Measurements from ENCODE around the gene CLEC12A.
A peak's percentile ranks its signal among the peaks of the same experiment; 100 is the strongest.
"Not testable (repeated sequence)": the region's sequence is repeated elsewhere in the genome, so short reads cannot be mapped to it uniquely, and the experiment has no call there.

The CLEC12A gene

DNA sequence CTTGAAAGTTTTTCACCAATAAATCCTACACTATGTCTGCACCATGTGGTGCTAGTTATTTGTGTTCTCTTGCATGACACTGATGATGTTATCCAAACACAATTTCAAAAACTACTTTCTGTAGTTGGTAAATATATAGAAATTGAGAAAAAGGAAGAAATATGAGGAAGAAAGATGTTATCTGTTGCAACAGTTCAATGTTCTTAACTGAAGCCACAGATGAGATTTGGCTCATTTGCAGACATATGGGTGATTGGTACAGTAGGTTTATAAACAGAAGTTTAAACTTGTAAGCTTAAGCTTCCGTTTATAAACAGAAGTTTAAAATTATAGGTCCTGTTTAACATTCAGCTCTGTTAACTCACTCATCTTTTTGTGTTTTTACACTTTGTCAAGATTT, at the start of gene CLEC12A:
CLEC12A (plus strand) TSS at position 229 of the 400 bp plus-strand sequence. CDS start 188 bp downstream, outside the sequence.
- no peak for DNase-seq

- DNase-seq, result no peak
Observed at GRCh38 chr12:9922429-9922828, 48.8 kb upstream of the CLEC12A start.

DNA sequence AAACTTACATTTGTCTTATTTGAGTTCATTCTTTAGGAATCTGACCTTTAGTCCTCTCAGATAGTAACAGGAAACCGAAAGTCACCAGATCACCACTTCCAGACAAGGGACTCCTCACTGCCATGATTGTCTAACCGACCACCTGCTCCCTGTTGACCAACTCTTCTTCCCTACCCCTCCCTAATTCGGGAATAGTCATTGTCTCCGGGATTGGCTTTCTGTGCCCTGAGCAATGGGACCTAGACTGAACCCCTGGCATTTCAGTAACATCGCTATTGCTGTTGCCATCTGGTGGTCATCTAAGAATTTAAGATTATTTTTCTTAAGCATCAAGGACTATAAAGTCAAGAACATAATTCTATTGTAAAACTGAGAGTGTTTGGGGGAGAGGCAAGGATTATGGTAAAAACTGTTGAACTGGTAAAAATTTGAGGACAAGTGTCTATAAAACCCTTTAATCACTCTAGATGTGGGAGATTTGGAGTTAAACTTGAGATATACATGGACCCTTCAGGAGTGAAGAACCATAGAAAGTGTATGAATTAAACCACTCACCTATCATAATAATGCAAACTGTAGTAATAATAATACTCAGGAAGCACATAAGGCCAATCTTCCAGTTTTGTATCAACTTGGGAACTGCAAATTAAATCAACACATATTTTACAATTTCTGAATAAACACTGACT, 45.4 kb upstream of the CLEC12A start:
- peak; percentile 20 for DNase-seq

GRCh38 chr12:9926876-9927275, 44.3 kb upstream of the CLEC12A start:
- no peak for DNase-seq

GRCh38 chr12:9928607-9929006, 42.6 kb upstream of the CLEC12A start:
- no peak for DNase-seq

DNA sequence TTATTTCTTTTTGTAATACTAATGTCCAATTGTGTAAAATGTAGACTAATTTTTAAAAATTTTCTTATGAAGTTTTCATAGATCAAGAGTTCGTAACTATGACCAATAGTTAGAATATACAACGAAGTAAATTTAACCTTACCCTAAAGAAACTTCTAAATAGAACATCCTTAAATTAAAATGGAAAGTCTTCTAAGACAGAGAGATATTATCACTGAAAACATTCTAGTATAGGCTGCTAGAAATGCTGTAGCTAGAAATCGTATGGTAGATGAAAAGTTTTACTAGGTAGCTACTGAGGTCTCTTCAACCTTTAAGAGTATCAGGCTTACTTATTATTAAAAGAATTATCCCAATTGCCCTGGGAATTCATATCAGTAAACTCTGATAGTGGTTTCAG, 40.0 kb upstream of the CLEC12A start:
- no peak for DNase-seq

DNA sequence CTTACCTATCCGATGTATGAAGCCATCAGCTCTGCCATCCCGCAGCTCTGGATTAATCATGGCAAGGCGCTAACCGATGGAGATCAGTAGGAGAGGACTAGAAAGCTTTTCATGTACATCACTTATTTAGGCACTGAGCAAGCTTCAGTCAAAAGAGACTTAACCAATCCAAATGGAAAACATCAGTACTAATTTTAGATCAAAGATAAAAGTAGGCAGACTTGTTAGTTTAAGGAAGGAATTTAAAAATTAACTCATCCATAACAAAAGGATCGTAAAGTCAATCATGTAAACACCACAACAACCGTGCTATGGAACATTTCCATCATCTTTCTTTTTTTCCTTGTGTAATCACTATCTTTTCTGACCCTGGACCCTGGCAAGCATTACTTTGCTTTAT, 38.9 kb upstream of the CLEC12A start, which contains the start of gene CLEC2A:
CLEC2A (minus strand) TSS at position 101 of the 400 bp plus-strand sequence; CDS start at position 60, 41 bp downstream.
- no peak for DNase-seq

DNA sequence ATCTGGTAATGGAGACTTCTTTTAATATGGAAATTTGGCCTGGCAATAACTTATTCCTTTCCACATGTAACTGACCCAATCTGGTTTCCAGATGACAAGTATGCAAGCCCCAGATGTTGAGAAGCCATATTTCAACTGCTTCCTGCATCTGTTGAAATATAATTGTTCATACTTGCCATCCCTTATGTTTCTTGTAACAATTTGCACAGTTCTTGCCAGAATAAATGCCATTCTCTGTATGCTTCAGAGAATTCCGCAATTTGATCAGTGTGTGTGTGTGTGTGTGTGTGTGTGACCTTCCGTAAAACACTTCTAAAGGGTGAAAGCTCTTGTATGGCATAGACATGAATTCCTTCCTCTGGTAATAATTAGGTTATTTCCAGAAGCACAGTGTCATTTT, 37.3 kb upstream of the CLEC12A start:
- no peak for DNase-seq

DNA sequence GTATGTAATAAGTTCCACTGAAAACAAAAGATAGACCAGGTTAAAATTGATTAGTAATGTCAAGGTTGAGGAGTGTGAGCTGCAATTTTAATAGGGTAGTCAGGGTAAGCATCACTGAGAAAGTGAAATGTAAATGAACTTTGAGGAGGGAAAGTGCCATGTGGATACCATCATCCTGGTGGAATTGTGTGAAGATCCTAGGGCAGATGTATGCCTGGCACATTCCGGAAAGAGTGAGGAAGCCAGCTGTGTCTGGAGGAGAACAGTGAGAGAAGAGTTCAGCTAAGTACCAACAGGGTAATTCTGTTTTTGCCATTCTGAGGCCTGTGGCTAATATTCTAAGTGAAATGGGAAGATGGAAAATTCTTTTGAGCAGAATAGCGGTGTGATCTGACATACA, 36.2 kb upstream of the CLEC12A start:
- DNase-seq, result no peak

DNA sequence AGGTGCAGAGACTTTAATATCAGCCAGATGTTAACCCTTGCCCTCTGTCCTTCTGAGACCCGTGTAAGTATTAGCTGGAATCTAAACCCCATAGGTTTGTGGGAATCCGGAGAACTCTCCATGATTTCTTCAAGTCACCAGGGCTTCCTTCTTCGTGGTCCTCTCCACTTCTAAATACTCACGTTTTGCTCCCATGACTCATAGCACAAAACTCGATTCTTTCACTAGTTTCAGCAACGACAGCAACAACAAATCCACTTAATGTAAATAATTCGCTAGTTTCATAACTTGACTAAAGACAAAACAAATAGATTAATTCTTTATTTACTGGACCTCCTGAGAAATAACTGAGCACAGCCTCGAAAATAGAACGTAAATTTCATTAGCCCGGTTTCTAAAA, 34.6 kb upstream of the CLEC12A start:
- no peak for DNase-seq

GRCh38 chr12:9940375-9940774, 30.8 kb upstream of the CLEC12A start:
- no peak for DNase-seq

- DNase-seq, result no peak
Observed at GRCh38 chr12:9941838-9942237, 29.4 kb upstream of the CLEC12A start.

- DNase-seq, result no peak
Observed at GRCh38 chr12:9943240-9943639, 28.0 kb upstream of the CLEC12A start.

- DNase-seq, result no peak
Observed at GRCh38 chr12:9944391-9944790, 26.8 kb upstream of the CLEC12A start.

GRCh38 chr12:9947674-9948073, 23.5 kb upstream of the CLEC12A start:
- no peak for DNase-seq

GRCh38 chr12:9948606-9949296, 22.5 kb upstream of the CLEC12A start:
- no peak for DNase-seq

- DNase-seq, result no peak
Observed at GRCh38 chr12:9951026-9951675, 20.1 kb upstream of the CLEC12A start.

GRCh38 chr12:9952954-9953729, 18.1 kb upstream of the CLEC12A start:
- DNase-seq, result not testable (repeated sequence)

DNA sequence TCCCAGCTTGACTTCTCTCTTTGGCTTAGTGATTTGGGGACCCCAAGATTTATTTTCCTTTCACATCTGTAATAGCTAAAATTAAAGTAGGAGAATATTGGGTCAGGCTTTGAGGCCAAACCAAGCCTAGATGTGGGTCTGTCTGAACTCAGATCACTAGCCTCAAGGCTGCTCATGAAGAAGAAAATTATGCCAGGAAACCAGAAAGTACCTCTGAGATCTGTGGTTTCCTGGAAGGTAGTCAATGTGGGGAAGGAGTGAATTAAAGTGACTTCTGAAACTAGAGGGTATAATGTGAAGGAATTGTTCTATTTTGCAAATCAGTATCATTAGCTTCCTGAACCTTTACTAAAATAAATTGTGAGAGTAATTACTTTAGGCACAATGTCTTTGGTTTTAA, 13.4 kb upstream of the CLEC12A start:
- DNase-seq, result no peak

DNA sequence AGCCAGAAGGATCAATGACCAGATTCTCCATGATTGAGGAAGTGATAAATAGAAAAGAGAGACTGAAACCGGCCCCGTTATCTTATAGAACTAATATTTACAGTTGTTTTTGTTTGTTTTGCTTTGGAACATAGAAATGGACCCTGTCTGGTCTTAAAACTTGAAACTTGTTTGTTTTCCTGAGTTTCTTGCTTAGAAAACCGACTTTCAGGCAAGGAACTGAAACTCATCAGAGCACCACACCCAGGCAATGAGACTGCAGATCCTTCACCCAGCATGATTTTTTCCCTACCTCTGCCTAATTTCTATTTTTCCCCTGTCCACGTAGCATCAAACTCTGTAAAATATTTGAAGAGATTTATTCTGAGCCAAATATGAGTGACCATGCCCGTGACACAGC, 10.6 kb upstream of the CLEC12A start:
- no peak for DNase-seq

DNA sequence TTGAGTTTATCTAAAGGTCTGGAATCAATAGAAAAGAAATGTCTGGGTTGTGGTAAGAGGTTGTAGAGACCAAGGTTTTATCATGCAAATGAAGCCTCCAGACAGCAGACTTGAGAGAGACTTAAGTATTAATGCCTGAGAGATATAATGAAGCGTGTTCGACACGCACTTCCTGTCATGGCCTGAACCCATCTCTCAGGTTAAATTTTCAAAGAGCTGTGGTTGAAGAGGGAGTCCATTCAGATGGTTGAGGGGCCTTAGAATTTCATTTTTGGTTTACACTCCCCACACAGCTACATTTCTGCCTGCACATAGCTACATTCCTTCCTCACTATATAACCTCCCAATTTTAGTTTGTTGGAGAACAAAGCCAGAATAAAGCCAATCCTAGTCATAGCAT, 10.1 kb upstream of the CLEC12A start:
- DNase-seq, result no peak

- no peak for DNase-seq
Observed at GRCh38 chr12:9961901-9962300, 9.3 kb upstream of the CLEC12A start.

DNA sequence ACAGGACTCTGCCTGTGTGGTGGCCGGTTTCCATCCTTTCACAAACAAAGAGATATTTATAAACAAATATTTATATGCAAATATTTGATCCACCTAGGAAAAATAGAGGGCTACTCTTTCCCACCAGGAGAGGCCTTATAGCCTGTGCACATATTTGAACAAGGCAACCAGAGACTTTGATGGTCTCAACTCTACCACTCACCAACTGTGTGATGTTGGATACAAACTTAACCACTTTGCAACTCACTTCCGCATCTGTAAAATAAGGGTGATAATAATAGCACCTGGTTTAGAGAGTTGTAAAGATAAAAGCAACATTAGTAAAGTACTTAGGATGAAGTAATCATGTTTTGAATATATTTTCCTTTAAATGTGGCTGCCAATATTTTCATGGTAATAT, 1.5 kb upstream of the CLEC12A start:
- no peak for DNase-seq
